ENCODE measurements around the gene ASB11.
"Not testable (repeated sequence)": the region's sequence is repeated elsewhere in the genome, so short reads cannot be mapped to it uniquely, and the experiment has no call there.

ASB11 gene

GRCh38 chrX:15310117-15310516 is 5.3 kb downstream of the ASB11 start:
- in situ Hi-C loops (cut with HindIII; ENCODE audit: low sequenced_read_pairs), result no loop called here

GRCh38 chrX:15305899-15306298 is 9.5 kb downstream of the ASB11 start:
- in situ Hi-C loops (cut with HindIII; ENCODE audit: low sequenced_read_pairs), result not testable (repeated sequence)

GRCh38 chrX:15301924-15302323 is 13.5 kb downstream of the ASB11 start:
- in situ Hi-C loops (cut with HindIII; ENCODE audit: low sequenced_read_pairs), result no loop called here

GRCh38 chrX:15299941-15300851 is 15.2 kb downstream of the ASB11 start:
- in situ Hi-C loops (cut with HindIII; ENCODE audit: low sequenced_read_pairs), result no loop called here

- in situ Hi-C loops (cut with HindIII; ENCODE audit: low sequenced_read_pairs), result no loop called here
These were observed 16.7 kb downstream of the ASB11 start for GRCh38 chrX:15298780-15299179.

GRCh38 chrX:15298201-15298600 is 17.2 kb downstream of the ASB11 start:
- in situ Hi-C loops (cut with HindIII; ENCODE audit: low sequenced_read_pairs), result no loop called here

- in situ Hi-C loops (cut with HindIII; ENCODE audit: low sequenced_read_pairs), result no loop called here
These were observed 22.0 kb downstream of the ASB11 start for GRCh38 chrX:15293451-15293850.

- in situ Hi-C loops (cut with HindIII; ENCODE audit: low sequenced_read_pairs), result no loop called here
These were observed 22.6 kb downstream of the ASB11 start for GRCh38 chrX:15292861-15293260.

- in situ Hi-C loops (cut with HindIII; ENCODE audit: low sequenced_read_pairs), result no loop called here
These were observed 37.8 kb downstream of the ASB11 start for GRCh38 chrX:15277604-15278003.

GRCh38 chrX:15274946-15275345 is 40.5 kb downstream of the ASB11 start:
- in situ Hi-C loops (cut with HindIII; ENCODE audit: low sequenced_read_pairs), result no loop called here

GRCh38 chrX:15273275-15273674 is 42.2 kb downstream of the ASB11 start:
- in situ Hi-C loops (cut with HindIII; ENCODE audit: low sequenced_read_pairs), result not testable (repeated sequence)

- in situ Hi-C loops (cut with HindIII; ENCODE audit: low sequenced_read_pairs), result no loop called here
These were observed 43.7 kb downstream of the ASB11 start for GRCh38 chrX:15271757-15272156.

- in situ Hi-C loops (cut with HindIII; ENCODE audit: low sequenced_read_pairs), result no loop called here
These were observed 45.6 kb downstream of the ASB11 start, which contains the start of gene ASB9 for GRCh38 chrX:15269618-15270521. Gene ASB9, minus strand, starts transcription at chrX:15270083. Its CDS starts 209 bp downstream, at chrX:15269874.

- in situ Hi-C loops (cut with HindIII; ENCODE audit: low sequenced_read_pairs), result no loop called here
These were observed 46.3 kb downstream of the ASB11 start for GRCh38 chrX:15269120-15269519.

- in situ Hi-C loops (cut with HindIII; ENCODE audit: low sequenced_read_pairs), result no loop called here
These were observed 60.6 kb downstream of the ASB11 start for GRCh38 chrX:15254852-15255251.

GRCh38 chrX:15245896-15246295 is 69.5 kb downstream of the ASB11 start:
- in situ Hi-C loops (cut with HindIII; ENCODE audit: low sequenced_read_pairs), result no loop called here

GRCh38 chrX:15244421-15244820 is 71.0 kb downstream of the ASB11 start:
- in situ Hi-C loops (cut with HindIII; ENCODE audit: low sequenced_read_pairs), result no loop called here

- in situ Hi-C loops (cut with HindIII; ENCODE audit: low sequenced_read_pairs), result no loop called here
These were observed 72.4 kb downstream of the ASB11 start for GRCh38 chrX:15242899-15243555.

- in situ Hi-C loops (cut with HindIII; ENCODE audit: low sequenced_read_pairs), result no loop called here
These were observed 74.1 kb downstream of the ASB11 start for GRCh38 chrX:15241301-15241700.

- in situ Hi-C loops (cut with HindIII; ENCODE audit: low sequenced_read_pairs), result no loop called here
These were observed 75.0 kb downstream of the ASB11 start for GRCh38 chrX:15240414-15240813.

- in situ Hi-C loops (cut with HindIII; ENCODE audit: low sequenced_read_pairs), result no loop called here
These were observed 79.3 kb downstream of the ASB11 start for GRCh38 chrX:15236146-15236545.
